Urinary bladder (tissue), 4 donors: ENCODE measurements around the gene NUDT3. TPM values are rescaled to one million over a fixed set of nuclear protein-coding genes. Genes with fewer than 3 reads are reported as not detected.
"Not testable (repeated sequence)": the region's sequence is repeated elsewhere in the genome, so short reads cannot be mapped to it uniquely, and the experiment has no call there.

Experiments
- DNase-seq: peaks from one replicate; pipeline ENCODE4 v3.0.0-alpha.2; 2015; ENCODE audit errors: extremely low spot score
- H3K27ac ChIP-seq: one replicate; pipeline ENCODE4 v1.5.1; 2013; ENCODE audit warnings: low read depth, mild to moderate bottlenecking, moderate library complexity
- H3K36me3 ChIP-seq: one replicate; pipeline ENCODE4 v1.6.1; 2013; ENCODE audit warnings: mild to moderate bottlenecking, moderate library complexity; ENCODE audit not compliant: insufficient read depth
- H3K4me1 ChIP-seq: one replicate; pipeline ENCODE4 v1.6.1; 2013; ENCODE audit warnings: mild to moderate bottlenecking, moderate library complexity; ENCODE audit not compliant: insufficient read depth
- H3K4me3 ChIP-seq: one replicate; pipeline ENCODE4 v1.5.1; 2013; ENCODE audit warnings: low read depth, low read length
- whole genome bisulfite sequencing: extraction: QIAGEN DNeasy Blood & Tissue Kit; methylation state at CpG from one replicate; pipeline ENCODE4 v1.1.7; 2013; 5-methylcytosine and 5-hydroxymethylcytosine counted together
- polyA plus RNA-seq: library from polyadenylated mRNA; stranded (reverse); fragments of 200-250 nt; gene quantifications from one replicate; pipeline ENCODE4 v1.2.3, GENCODE V29; 2013
- total RNA-seq: library from RNA; depleted of rRNA; stranded (reverse); fragments of >200 nt; gene quantifications from one replicate; pipeline ENCODE4 v1.2.3, GENCODE V29; 2014
- donor health status: healthy with polysubstance abuse.
- donor health status: healthy.

NUDT3 gene
- total and polyA plus RNA-seq, 2 donors: 20.7 to 43.9 TPM

DNA sequence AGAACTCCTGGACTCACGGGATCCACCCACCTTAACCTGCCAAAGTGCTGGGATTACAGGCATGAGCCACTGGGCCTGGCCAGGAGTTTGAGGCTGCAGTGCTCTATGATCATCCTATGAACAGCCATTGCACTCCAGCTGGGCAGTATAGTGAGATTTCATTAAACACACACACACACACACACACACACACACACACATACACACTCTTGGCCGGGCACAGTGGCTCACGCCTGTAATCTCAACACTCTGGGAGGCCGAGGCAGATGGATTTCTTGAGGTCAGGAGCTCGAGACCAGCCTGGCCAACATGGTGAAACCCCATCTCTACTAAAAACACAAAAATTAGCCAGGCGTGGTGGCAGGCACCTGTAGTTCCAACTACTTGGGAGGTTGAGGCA lies 38.2 kb downstream of the NUDT3 start:
- 97% methylated on average over 6 of the region's 6 CpGs for WGBS
- not testable (repeated sequence) for H3K4me1 ChIP-seq, H3K27ac ChIP-seq, H3K4me3 ChIP-seq, H3K36me3 ChIP-seq, DNase-seq

DNA sequence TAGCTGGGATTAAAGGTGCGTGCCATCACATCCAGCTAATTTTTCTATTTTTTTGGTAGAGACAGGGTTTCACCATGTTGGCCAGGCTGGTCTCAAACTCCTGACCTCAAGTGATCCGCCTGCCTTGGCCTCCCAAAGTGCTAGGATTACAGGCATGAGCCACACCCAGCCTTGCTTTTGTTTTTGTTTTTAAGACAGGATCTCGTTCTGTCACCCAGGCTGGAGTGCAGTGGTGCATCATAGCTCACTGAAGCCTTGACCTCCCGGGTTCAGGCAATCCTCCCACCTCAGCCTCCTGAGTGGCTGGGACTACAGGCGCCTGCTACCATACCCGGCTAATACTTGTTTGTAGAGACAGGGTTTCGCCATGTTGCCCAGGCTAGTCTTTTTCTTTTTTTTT lies 38.9 kb downstream of the NUDT3 start:
- not testable (repeated sequence) for DNase-seq, H3K27ac ChIP-seq, H3K4me1 ChIP-seq, H3K4me3 ChIP-seq, H3K36me3 ChIP-seq
- WGBS: 88% methylated on average over 7 of the region's 7 CpGs

GRCh38 chr6:34352305-34352937 lies 40.0 kb downstream of the NUDT3 start:
- no peaks in the 10 kb centered on the region for H3K36me3 ChIP-seq
- no peaks in the 10 kb centered on the region for H3K4me1 ChIP-seq
- no peak for DNase-seq
- 77% methylated on average over 2 of the region's 2 CpGs for WGBS
- H3K27ac ChIP-seq: no peak overlapping the region
- no peak overlapping the region for H3K4me3 ChIP-seq

GRCh38 chr6:34350934-34351217 lies 41.6 kb downstream of the NUDT3 start:
- H3K4me3 ChIP-seq: no peak overlapping the region
- no peak overlapping the region for H3K27ac ChIP-seq
- no peaks in the 10 kb centered on the region for H3K36me3 ChIP-seq
- WGBS: 53% methylated on average over 7 of the region's 7 CpGs
- DNase-seq: no peak
- no peaks in the 10 kb centered on the region for H3K4me1 ChIP-seq

- DNase-seq: no peak
- Histone ChIP-seq H3K36me3 (no peaks in the 10 kb centered on the region), H3K4me3 (no peak overlapping the region), H3K4me1 (no peaks in the 10 kb centered on the region), H3K27ac (no peak overlapping the region)
- 26% methylated on average over 1 of the region's 1 CpG for WGBS
These were observed 42.1 kb downstream of the NUDT3 start for GRCh38 chr6:34350137-34350933.

DNA sequence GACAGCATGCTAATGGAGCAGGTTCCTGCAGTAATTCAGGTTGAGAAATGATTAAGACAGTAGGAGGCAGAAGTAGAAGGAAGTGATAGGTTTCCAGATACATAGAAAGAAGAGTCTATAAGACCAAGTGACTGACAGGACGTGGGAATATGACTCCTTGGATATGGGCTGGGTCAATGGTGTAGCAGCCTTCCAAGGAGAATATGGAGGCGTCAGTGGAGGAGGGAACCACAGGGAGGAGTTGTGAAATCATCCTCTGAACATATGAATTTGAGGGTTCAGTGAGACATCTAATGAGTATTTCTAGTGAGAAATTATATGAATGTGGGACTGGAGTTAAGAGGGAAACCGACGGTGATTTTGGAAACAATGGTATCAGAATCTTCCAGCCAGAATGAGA lies 43.3 kb downstream of the NUDT3 start:
- no peak for DNase-seq
- Histone ChIP-seq H3K36me3 (no peaks in the 10 kb centered on the region), H3K4me3 (no peak overlapping the region), H3K4me1 (no peaks in the 10 kb centered on the region), H3K27ac (no peak overlapping the region)
- WGBS: 98% methylated on average over 4 of the region's 4 CpGs

- Histone ChIP-seq H3K4me1 (no peaks in the 10 kb centered on the region), H3K4me3 (no peak overlapping the region), H3K27ac (no peak overlapping the region), H3K36me3 (no peaks in the 10 kb centered on the region)
- DNase-seq: no peak
- WGBS: 93% methylated on average over 1 of the region's 1 CpG
These were observed 45.2 kb downstream of the NUDT3 start for GRCh38 chr6:34347303-34347702.

GRCh38 chr6:34346175-34347119 lies 46.0 kb downstream of the NUDT3 start:
- WGBS: 70% methylated on average over 9 of the region's 9 CpGs
- Histone ChIP-seq H3K4me3 (no peak overlapping the region), H3K4me1 (no peaks in the 10 kb centered on the region), H3K36me3 (no peaks in the 10 kb centered on the region), H3K27ac (no peak overlapping the region)
- DNase-seq: no peak

GRCh38 chr6:34343806-34344205 lies 48.7 kb downstream of the NUDT3 start:
- H3K4me1 ChIP-seq: peaks cover 3% of the 10 kb centered on the region
- no peaks in the 10 kb centered on the region for H3K36me3 ChIP-seq
- no peak overlapping the region for H3K4me3 ChIP-seq
- H3K27ac ChIP-seq: no peak overlapping the region
- DNase-seq: no peak

GRCh38 chr6:34342247-34342646 lies 50.2 kb downstream of the NUDT3 start:
- Histone ChIP-seq H3K4me1 (peaks cover 3% of the 10 kb centered on the region), H3K4me3 (no peak overlapping the region), H3K27ac (no peak overlapping the region), H3K36me3 (no peaks in the 10 kb centered on the region)
- no peak for DNase-seq

DNA sequence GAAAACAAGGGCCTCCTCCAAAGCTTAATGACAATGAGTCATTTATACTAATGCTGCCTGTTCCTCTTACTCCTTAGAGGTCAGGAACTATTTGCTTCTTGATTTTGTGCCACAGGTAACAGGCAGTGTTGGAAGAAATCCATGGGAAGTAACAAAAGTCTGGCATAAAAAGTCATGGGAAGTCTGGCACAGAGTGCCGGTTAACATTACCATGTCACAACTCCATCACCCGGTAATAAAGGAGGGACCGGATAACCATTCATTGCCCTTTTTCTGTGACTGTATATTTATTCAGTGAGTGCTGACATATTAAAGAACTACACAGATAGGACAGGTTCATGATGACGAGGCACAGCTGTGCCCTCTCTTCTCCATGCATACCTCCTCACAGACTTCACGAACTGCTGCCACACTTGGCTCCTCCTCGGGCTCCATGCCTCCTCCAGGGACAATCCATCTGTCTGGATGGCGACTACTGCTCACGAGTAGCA lies 50.9 kb downstream of the NUDT3 start:
- no peak overlapping the region for H3K27ac ChIP-seq
- H3K4me3 ChIP-seq: no peak overlapping the region
- peaks cover 3% of the 10 kb centered on the region for H3K4me1 ChIP-seq
- WGBS: 36% methylated on average over 8 of the region's 8 CpGs
- H3K36me3 ChIP-seq: no peaks in the 10 kb centered on the region
- DNase-seq: no peak

DNA sequence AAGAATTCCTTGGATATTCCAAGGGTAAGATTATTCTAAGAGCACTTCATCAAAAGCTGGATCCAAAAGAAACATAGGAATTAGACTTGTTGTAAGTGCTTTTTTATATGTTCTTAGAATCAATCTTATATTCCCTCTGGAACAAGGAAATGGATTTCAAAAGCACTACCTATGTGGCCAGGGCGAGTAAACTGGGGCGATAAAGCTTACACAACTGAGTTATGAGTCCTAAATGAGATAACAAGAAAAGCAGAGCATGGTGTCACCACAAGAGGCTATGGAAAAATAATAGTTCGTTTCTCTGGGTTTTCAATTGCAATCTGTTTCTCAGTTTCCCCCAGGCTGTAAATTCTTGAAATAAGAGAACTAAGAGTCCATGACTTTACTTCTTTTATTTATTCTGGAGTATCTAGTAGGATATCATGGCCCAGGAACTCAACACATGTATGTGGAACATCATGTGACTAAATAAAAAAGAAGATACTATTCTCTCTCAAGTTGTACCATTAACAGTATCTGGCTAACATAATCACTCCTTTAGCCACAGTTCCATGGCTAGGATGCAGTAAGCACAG lies 51.5 kb downstream of the NUDT3 start:
- DNase-seq: no peak
- Histone ChIP-seq H3K4me3 (no peak overlapping the region), H3K36me3 (no peaks in the 10 kb centered on the region), H3K4me1 (peaks cover 3% of the 10 kb centered on the region), H3K27ac (peak overlapping the region; percentile 1)
- 76% methylated on average over 3 of the region's 3 CpGs for WGBS

- 88% methylated on average over 3 of the region's 3 CpGs for WGBS
- no peak for DNase-seq
- Histone ChIP-seq H3K27ac (no peak overlapping the region), H3K4me1 (peaks cover 3% of the 10 kb centered on the region), H3K36me3 (no peaks in the 10 kb centered on the region), H3K4me3 (no peak overlapping the region)
These were observed 52.1 kb downstream of the NUDT3 start for GRCh38 chr6:34340394-34340793.
